ENCODE measurements around the gene AGL. TPM values are rescaled to one million over a fixed set of nuclear protein-coding genes. Genes with fewer than 3 reads are reported as not detected.
A peak's percentile ranks its signal among the peaks of the same experiment; 100 is the strongest.

The AGL gene
- polyA plus RNA-seq, 2 of the 4 experiments (the other 2 are of a cell fraction) = 5.5 to 7.4 TPM

- CTCF ChIA-PET = interaction anchor here (0.6 to 2.9 kb wide), 2 partner anchors 19 to 650 kb away, joined by 3 to 12 read pairs; no protein-coding TSS in a partner anchor
- H3K4me1 ChIP-seq = no peaks in the 10 kb centered on the region
- DNase-seq (ENCODE audit: low read depth in 1 of 2, low spot score in 1 of 2) = peak; percentile 32 to 75
- WGBS (ENCODE audit: missing lambda C conversion rate) = 16% methylated on average over 7 of the region's 7 CpGs
- H3K27ac ChIP-seq = peak overlapping the region in 1 of 2 experiments; percentile 52; a peak in 1 of 6 replicates
- ATAC-seq = peak; percentile 93 to 96
- POLR2A ChIA-PET = no interaction called here
- H3K4me2 ChIP-seq = peak overlapping the region; percentile 35
- TF ChIP-seq CTCF (IDR thresholded peaks at IDR 0.05) (peak; percentile 75), SMC3 (IDR thresholded peaks at IDR 0.05) (peak; percentile 75), TFCP2L1 (CRISPR knock-in tag; IDR thresholded peaks at IDR 0.05) (no peak), FOSL2 (IDR thresholded peaks at IDR 0.05) (no peak), FOSL2 (CRISPR knock-in tag; IDR thresholded peaks at IDR 0.05) (no peak), JUNB (IDR thresholded peaks at IDR 0.05) (no peak), JUN (IDR thresholded peaks at IDR 0.05) (no peak), CHD4 (IDR thresholded peaks at IDR 0.05; ENCODE audit: borderline replicate concordance) (no peak), RAD21 (conservative IDR thresholded peaks at IDR 0.05 in 1 of 2, IDR thresholded peaks at IDR 0.05 in 1 of 2) (peak; percentile 80 to 82), ZNF302 (CRISPR knock-in tag; IDR thresholded peaks at IDR 0.05) (no peak)
- no peak for FAIRE-seq
- no peaks in the 10 kb centered on the region for H3K9me3 ChIP-seq
- no peak overlapping the region for H3K4me3 ChIP-seq
These were observed 41.6 kb upstream of the AGL start for GRCh38 chr1:99808391-99809115.

GRCh38 chr1:99811075-99811474, 39.1 kb upstream of the AGL start:
- FAIRE-seq = no peak

More at GRCh38 chr1:99811075-99811474, 39.1 kb upstream of the AGL start:
- H3K4me2 ChIP-seq = no peak overlapping the region
- no peak for TF ChIP-seq E2F6 (IDR thresholded peaks at IDR 0.05; ENCODE audit: borderline replicate concordance, low read depth)
- no peak for TF ChIP-seq CTCF (IDR thresholded peaks at IDR 0.05)
- TF ChIP-seq HEYL (CRISPR knock-in tag; IDR thresholded peaks at IDR 0.05) = no peak
- no peak for TF ChIP-seq RCOR1 (IDR thresholded peaks at IDR 0.05; ENCODE audit: low read depth, low read length)
- no peak for TF ChIP-seq PBX3 (IDR thresholded peaks at IDR 0.05)
- no peak for TF ChIP-seq JUNB (IDR thresholded peaks at IDR 0.05)
- CTCF ChIA-PET = interaction anchor here (1.1 to 1.4 kb wide), 3 partner anchors 649 to 653 kb away, joined by 4 to 8 read pairs (median 6); no protein-coding TSS in a partner anchor
- POLR2A ChIA-PET = no interaction called here
- H3K9me3 ChIP-seq = no peaks in the 10 kb centered on the region
- H3K4me1 ChIP-seq = no peaks in the 10 kb centered on the region
- no peak overlapping the region for H3K27ac ChIP-seq
- ATAC-seq = no peak
- H3K4me3 ChIP-seq = no peak overlapping the region
- DNase-seq (ENCODE audit: low read depth in 1 of 2, low spot score in 1 of 2) = no peak
- WGBS (ENCODE audit: missing lambda C conversion rate) = 67% methylated on average over 1 of the region's 1 CpG
